Stimulated activated memory B cell treated with anti-CD40 and anti-IgM and Interleukin-4, amounts not matched to agents 10 μg/mL and 1 μg/mL and 100 μg/mL, for 72 hours (primary cell): Measurements from ENCODE around the gene ZSCAN31.

Experiments used
- ATAC-seq: fragments of 150-1000 bp; cut with Tn5 transposase; 2 replicates; pipeline ENCODE4 v1.10.0; 2021
- H3K27ac Mint-ChIP-seq: one replicate; pipeline ENCODE4 v1.8.0; 2022; ENCODE audit warnings: mild to moderate bottlenecking, mixed read lengths
- H3K27me3 Mint-ChIP-seq: one replicate; pipeline ENCODE4 v1.8.0; 2022; ENCODE audit warnings: mixed read lengths
- H3K36me3 Mint-ChIP-seq: one replicate; pipeline ENCODE4 v1.8.0; 2022; ENCODE audit warnings: mixed read lengths
- H3K4me1 Mint-ChIP-seq: one replicate; pipeline ENCODE4 v1.8.0; 2022; ENCODE audit warnings: mixed read lengths
- H3K4me3 Mint-ChIP-seq: one replicate; pipeline ENCODE4 v1.8.0; 2022; ENCODE audit warnings: mild to moderate bottlenecking, moderate library complexity, mixed read lengths
- H3K9me3 Mint-ChIP-seq: one replicate; pipeline ENCODE4 v1.8.0; 2022; ENCODE audit warnings: mixed read lengths

Gene ZSCAN31

GRCh38 chr6:28357036-28357435 is 21.1 kb upstream of the ZSCAN31 start:
- Mint-ChIP-seq H3K9me3 (peaks cover 2% of the 10 kb centered on the region), H3K4me3 (no peak overlapping the region), H3K27ac (peak overlapping the region; percentile 81), H3K36me3 (peaks cover 18% of the 10 kb centered on the region), H3K27me3 (no peaks in the 10 kb centered on the region), H3K4me1 (peaks cover 24% of the 10 kb centered on the region)
- no peak for ATAC-seq

GRCh38 chr6:28356666-28357020 is 20.7 kb upstream of the ZSCAN31 start:
- H3K27me3 Mint-ChIP-seq = no peaks in the 10 kb centered on the region
- H3K4me3 Mint-ChIP-seq = no peak overlapping the region
- H3K9me3 Mint-ChIP-seq = peaks cover 2% of the 10 kb centered on the region
- H3K27ac Mint-ChIP-seq = peak overlapping the region; percentile 81
- no peak for ATAC-seq
- peaks cover 16% of the 10 kb centered on the region for H3K36me3 Mint-ChIP-seq
- H3K4me1 Mint-ChIP-seq = peaks cover 27% of the 10 kb centered on the region

- peak overlapping the region; percentile 94 for H3K4me3 Mint-ChIP-seq
- H3K27me3 Mint-ChIP-seq = no peaks in the 10 kb centered on the region
- peak; percentile 81 for ATAC-seq
- H3K9me3 Mint-ChIP-seq = peaks cover 2% of the 10 kb centered on the region
- H3K27ac Mint-ChIP-seq = peak overlapping the region; percentile 81
- peaks cover 33% of the 10 kb centered on the region for H3K4me1 Mint-ChIP-seq
- peaks cover 18% of the 10 kb centered on the region for H3K36me3 Mint-ChIP-seq
These were observed 20.1 kb upstream of the ZSCAN31 start for GRCh38 chr6:28355743-28356665.

GRCh38 chr6:28354688-28355554 is 19.0 kb upstream of the ZSCAN31 start:
- Mint-ChIP-seq H3K4me1 (peaks cover 44% of the 10 kb centered on the region), H3K36me3 (peaks cover 20% of the 10 kb centered on the region), H3K4me3 (peak overlapping the region; percentile 94), H3K9me3 (peaks cover 2% of the 10 kb centered on the region), H3K27me3 (no peaks in the 10 kb centered on the region), H3K27ac (peak overlapping the region; percentile 81)
- ATAC-seq = no peak

GRCh38 chr6:28353981-28354676 is 18.2 kb upstream of the ZSCAN31 start:
- Mint-ChIP-seq H3K9me3 (peaks cover 2% of the 10 kb centered on the region), H3K27ac (no peak overlapping the region), H3K36me3 (peaks cover 18% of the 10 kb centered on the region), H3K27me3 (no peaks in the 10 kb centered on the region), H3K4me3 (no peak overlapping the region), H3K4me1 (peaks cover 50% of the 10 kb centered on the region)
- ATAC-seq = no peak

GRCh38 chr6:28353356-28353755 is 17.4 kb upstream of the ZSCAN31 start:
- Mint-ChIP-seq H3K4me3 (no peak overlapping the region), H3K4me1 (peaks cover 50% of the 10 kb centered on the region), H3K27ac (no peak overlapping the region), H3K36me3 (peaks cover 18% of the 10 kb centered on the region), H3K9me3 (peaks cover 2% of the 10 kb centered on the region), H3K27me3 (no peaks in the 10 kb centered on the region)
- ATAC-seq = no peak

- Mint-ChIP-seq H3K4me3 (peak overlapping the region; percentile 45), H3K4me1 (peaks cover 48% of the 10 kb centered on the region), H3K27me3 (peaks cover 10% of the 10 kb centered on the region), H3K9me3 (peaks cover 2% of the 10 kb centered on the region), H3K36me3 (peaks cover 18% of the 10 kb centered on the region), H3K27ac (no peak overlapping the region)
- ATAC-seq = no peak
These were observed 15.6 kb upstream of the ZSCAN31 start for GRCh38 chr6:28351493-28351925.

GRCh38 chr6:28351087-28351486 is 15.1 kb upstream of the ZSCAN31 start:
- Mint-ChIP-seq H3K27ac (no peak overlapping the region), H3K36me3 (peaks cover 18% of the 10 kb centered on the region), H3K4me3 (no peak overlapping the region), H3K9me3 (peaks cover 2% of the 10 kb centered on the region), H3K4me1 (peaks cover 43% of the 10 kb centered on the region), H3K27me3 (peaks cover 10% of the 10 kb centered on the region)
- no peak for ATAC-seq

- H3K36me3 Mint-ChIP-seq = peaks cover 18% of the 10 kb centered on the region
- H3K4me3 Mint-ChIP-seq = peak within 1 kb of the TSS; percentile 99
- peaks cover 10% of the 10 kb centered on the region for H3K27me3 Mint-ChIP-seq
- peak within 1 kb of the TSS; percentile 98 for H3K27ac Mint-ChIP-seq
- peaks cover 34% of the 10 kb centered on the region for H3K4me1 Mint-ChIP-seq
- peak; percentile 98 for ATAC-seq
- peaks cover 2% of the 10 kb centered on the region for H3K9me3 Mint-ChIP-seq
These were observed 14.2 kb upstream of the ZSCAN31 start, which contains the start of gene ZKSCAN3 for GRCh38 chr6:28349892-28350737. Gene ZKSCAN3 (plus strand): TSS chr6:28349947. CDS start chr6:28359587, 9,640 bp downstream.

GRCh38 chr6:28349344-28349891 is 13.5 kb upstream of the ZSCAN31 start:
- Mint-ChIP-seq H3K27ac (peak overlapping the region; percentile 98), H3K4me1 (peaks cover 33% of the 10 kb centered on the region), H3K36me3 (peaks cover 18% of the 10 kb centered on the region), H3K4me3 (peak overlapping the region; percentile 99), H3K27me3 (peaks cover 10% of the 10 kb centered on the region), H3K9me3 (peaks cover 2% of the 10 kb centered on the region)
- no peak for ATAC-seq

- no peak for ATAC-seq
- H3K27me3 Mint-ChIP-seq = peaks cover 10% of the 10 kb centered on the region
These were observed 11.2 kb upstream of the ZSCAN31 start for GRCh38 chr6:28347119-28347518.

GRCh38 chr6:28345201-28345600 is 9.3 kb upstream of the ZSCAN31 start:
- ATAC-seq = no peak
- Mint-ChIP-seq H3K4me3 (no peak overlapping the region), H3K27ac (no peak overlapping the region), H3K36me3 (peaks cover 10% of the 10 kb centered on the region), H3K27me3 (peaks cover 10% of the 10 kb centered on the region), H3K4me1 (peaks cover 10% of the 10 kb centered on the region), H3K9me3 (peaks cover 3% of the 10 kb centered on the region)

More at GRCh38 chr6:28347119-28347518, 11.2 kb upstream of the ZSCAN31 start:
- Mint-ChIP-seq H3K4me1 (peaks cover 27% of the 10 kb centered on the region), H3K4me3 (no peak overlapping the region), H3K27ac (no peak overlapping the region), H3K36me3 (peaks cover 11% of the 10 kb centered on the region), H3K9me3 (no peaks in the 10 kb centered on the region)

GRCh38 chr6:28343898-28344677 is 8.1 kb upstream of the ZSCAN31 start:
- no peaks in the 10 kb centered on the region for H3K4me1 Mint-ChIP-seq
- peaks cover 6% of the 10 kb centered on the region for H3K36me3 Mint-ChIP-seq
- no peak overlapping the region for H3K4me3 Mint-ChIP-seq
- peaks cover 5% of the 10 kb centered on the region for H3K9me3 Mint-ChIP-seq
- ATAC-seq = no peak
- peaks cover 10% of the 10 kb centered on the region for H3K27me3 Mint-ChIP-seq
- no peak overlapping the region for H3K27ac Mint-ChIP-seq
